NCI-H748 (cell line): ENCODE data around the gene ANAPC13.

Experiments used
- DNase-seq: peaks from one replicate; lab custom pipeline; 2025; ENCODE audit not compliant: unreplicated experiment; lab: John Stamatoyannopoulos, UW

ANAPC13 gene

DNA sequence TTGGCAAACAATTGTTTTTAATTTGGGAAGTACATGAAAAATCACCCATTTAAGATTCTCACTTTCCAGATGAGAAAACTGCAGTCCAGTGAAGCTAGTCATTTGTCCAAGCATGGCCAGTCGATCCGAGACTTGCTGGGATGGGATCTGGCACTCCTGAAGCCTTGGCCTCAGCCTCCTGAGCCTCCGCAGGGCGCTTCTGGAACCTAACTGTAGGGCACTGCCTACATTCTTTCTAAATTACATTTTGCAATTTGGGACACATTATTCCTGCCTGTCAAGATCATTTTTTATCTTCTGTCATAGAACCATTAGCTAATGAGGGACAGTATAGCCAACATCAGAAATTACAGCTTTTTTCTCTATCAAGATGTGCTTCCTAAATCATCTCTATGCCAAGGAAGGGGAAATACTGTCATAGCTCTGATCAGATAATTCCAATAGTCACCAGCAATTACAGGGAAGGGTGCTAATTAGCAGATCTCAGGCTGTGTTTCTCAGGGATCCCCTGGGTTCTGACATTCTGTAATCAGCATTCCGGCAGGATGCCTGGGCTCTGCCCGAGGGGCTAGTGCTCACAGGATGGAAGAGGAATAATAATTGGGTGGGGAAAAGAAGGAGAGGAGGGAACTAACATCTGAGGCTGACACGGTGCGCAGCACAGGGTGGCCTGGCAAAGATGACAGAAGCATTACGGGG lies 28.3 kb downstream of the ANAPC13 start:
- DNase-seq = no peak

GRCh38 chr3:134453631-134454030 lies 32.2 kb downstream of the ANAPC13 start:
- peak; percentile 37 for DNase-seq

- DNase-seq = no peak
Observed at GRCh38 chr3:134449951-134450350, 35.8 kb downstream of the ANAPC13 start.

GRCh38 chr3:134449277-134449676 lies 36.5 kb downstream of the ANAPC13 start:
- peak; percentile 38 for DNase-seq

DNA sequence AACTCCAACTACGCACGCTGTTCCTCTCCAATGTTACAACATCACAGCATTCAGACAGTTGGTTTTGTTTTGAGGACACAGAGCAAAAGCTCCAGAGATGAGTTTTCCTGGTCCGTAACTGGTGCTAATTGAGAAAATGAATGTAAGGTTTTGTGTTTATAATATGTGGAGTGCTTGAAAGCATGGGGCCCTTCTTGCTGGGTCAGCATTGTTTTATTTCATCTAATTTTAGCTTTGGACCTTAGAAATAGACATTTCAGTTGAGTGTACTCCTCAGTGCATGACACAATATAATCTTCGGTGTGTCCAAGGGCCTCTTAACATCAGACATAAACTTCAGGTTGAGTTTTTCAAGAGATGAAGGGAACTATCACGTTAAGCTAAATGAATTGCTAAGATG lies 37.1 kb downstream of the ANAPC13 start:
- no peak for DNase-seq

DNA sequence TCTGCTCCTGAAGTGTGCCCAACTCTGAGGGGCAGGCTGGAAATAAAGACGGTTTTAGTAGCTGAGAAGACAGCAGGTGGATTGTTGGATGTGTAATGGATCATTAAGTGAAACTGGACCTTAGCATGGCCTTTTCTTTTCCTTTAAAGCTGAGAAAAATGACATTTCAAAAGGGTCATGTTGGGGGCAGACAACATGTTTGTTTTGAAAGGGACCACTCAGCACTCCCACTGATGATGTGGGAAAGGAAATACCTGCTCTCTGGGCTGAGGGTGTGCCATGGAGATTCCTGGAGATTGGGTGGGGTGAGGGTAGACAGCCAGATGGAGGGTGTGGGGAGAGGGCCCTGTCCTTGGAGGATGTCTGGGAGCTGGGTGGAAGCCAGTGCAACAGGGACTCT lies 38.4 kb downstream of the ANAPC13 start:
- DNase-seq = no peak

DNA sequence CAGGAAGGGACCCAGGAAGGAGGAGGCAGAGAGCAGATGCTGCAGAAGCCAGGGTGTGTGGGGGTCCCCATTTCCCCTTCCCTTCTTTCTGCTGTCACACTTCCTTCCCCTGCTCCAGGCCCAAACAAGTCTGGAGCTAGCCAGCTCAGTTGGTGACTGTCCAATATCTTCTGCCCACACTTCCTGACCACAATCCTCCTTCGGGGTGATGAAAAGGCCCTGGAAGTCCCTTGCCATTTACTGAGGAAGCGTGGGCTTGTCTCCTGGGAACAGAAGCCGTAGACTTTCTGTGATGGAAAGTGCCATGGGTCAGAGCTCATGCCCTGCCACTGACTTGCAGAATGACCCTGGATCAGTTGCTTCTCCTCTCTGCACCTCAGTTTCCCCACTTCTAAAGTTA lies 39.0 kb downstream of the ANAPC13 start:
- no peak for DNase-seq

DNA sequence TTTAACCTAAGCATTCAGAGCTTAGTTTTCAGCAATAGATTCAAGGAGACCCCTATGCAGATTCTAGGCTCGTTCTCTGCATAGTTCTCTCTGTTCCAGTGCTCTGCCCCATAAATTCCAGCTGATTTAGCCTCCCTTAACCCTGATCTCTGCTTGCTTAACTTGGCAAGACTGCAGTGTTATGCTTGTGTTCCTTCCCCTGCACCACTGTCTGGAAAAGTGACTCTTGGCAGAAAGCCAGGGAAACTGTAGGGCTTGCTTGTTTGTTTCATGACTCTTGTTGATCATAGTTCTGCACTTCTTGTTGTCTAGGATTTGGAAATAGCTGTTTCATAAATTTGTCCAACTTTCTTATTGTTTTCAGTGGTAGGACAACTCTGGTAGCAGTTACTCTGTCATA lies 40.1 kb downstream of the ANAPC13 start:
- DNase-seq = no peak

DNA sequence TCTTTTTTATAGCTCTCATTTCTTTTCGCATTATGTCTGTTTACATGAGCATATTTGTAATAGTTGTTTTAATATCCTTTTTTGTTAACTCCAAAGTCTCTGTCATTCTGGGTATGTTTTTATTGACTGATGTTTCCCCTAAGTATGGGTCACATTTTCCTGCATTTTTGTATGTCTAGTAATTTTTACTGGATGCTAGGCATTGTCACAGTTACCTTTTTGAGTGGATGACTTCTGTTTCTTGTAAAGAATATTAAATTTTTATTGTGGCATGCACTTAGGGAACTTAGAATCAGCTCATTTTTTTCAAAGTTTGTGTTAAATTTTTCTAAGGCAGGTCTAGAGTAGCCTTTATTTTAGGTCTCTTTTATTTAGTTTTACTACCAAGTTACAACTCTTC lies 40.7 kb downstream of the ANAPC13 start:
- no peak for DNase-seq

GRCh38 chr3:134441821-134442220 lies 44.0 kb downstream of the ANAPC13 start:
- no peak for DNase-seq

- DNase-seq = no peak
Observed at GRCh38 chr3:134441321-134441720, 44.5 kb downstream of the ANAPC13 start.

DNA sequence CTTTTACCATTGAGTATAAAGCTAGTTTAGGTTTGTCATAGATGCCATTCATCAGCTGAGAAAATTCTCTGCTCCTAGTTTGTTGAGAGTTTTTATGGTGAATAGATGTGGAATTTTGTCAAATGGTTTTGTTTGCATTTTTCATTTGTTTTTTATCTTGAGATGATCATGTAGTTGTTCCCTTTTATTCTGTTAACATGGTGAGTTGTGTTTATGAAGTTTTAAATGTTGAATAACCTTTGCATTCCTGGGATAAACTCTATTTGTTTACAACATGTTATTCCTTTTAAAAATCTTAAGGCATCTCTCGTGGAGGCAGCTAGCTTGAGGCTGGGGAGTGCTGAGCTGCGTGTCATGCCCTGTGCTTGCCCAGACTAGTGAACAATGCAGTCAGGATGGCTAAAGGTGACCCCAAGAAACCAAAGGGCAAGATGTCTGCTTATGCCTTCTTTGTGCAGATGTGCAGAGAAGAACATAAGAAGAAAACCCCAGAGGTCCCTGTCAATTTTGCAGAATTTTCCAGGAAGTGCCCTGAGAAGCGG lies 48.5 kb downstream of the ANAPC13 start:
- DNase-seq = no peak

- DNase-seq = peak; percentile 60
Observed at GRCh38 chr3:134432236-134432635, 53.5 kb downstream of the ANAPC13 start.

DNA sequence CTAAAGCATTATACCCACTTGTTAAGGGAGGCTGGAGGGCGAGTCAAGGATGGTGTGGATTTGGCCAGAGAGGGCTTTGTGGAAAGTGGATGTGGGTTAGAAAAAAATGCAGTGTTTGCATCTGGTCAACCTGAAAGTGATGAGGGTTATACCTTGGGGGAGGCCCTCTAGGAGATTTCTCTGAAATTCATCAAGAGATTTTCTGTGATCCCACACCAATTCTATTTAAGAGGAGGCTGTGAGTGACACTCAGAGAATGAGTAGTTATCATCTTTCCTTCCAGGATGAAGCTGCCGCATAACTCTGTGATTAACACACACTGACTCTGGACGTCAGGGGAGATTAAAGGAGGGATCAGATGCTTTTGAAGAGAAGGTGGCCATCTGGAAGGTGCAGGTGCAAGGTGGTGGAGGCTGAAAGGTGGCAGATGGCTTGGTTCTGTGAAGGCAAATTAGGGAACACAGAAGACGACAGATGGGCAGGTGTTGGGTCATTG lies 54.8 kb downstream of the ANAPC13 start:
- DNase-seq = peak; percentile 78

DNA sequence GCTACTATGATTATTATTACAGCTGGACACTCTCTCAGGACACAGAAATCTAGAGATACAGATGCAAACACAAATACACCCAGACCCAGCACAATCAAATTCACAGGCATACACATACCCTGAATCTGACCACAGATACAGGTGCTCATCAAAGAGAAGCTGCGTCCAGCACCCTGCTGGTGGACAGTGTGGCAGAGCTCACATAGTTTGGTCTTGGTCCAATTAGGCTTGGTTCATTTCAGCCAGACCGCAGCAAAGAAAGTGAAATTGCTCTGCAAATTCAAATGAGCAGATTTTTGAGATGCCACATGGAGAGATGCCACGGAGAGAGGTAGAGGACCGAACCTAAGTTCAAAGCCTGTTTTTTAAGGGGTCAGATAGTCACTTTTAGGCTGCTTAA lies 55.6 kb downstream of the ANAPC13 start:
- no peak for DNase-seq

DNA sequence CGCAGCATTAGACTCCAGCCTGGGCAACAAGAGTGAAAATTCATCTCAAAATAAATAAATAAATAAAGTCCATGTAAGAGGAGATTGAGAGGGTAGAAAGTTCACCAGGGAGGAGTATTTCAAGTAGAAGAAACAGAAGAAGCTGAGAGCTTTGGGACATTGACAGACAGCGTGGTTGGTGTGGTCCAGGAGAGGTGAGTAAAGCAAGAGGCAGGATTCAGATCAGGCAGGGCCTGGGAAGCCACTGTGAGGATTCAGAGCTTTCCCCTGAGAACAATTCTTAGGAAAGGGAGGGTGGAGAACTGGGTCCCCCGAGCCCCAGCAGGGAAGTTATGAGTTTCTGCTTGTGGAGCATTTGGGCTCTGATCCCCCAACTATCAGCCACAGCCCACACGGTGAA lies 57.4 kb downstream of the ANAPC13 start:
- no peak for DNase-seq
